GM18508 (cell line): Measurements from ENCODE around the gene CHRND.

Source experiments
- ATAC-seq: cut with Tn5 transposase; IDR thresholded peaks from one replicate; pipeline ENCODE4 v1.9.1; 2021; ENCODE audit warnings: moderate number of reproducible peaks; ENCODE audit not compliant: insufficient read depth, unreplicated experiment

CHRND gene

GRCh38 chr2:232525791-232526371, at the start of gene CHRND:
Gene CHRND, plus strand, starts transcription at chr2:232526160. Its CDS starts 56 bp downstream, at chr2:232526216.
- ATAC-seq, result no peak

- ATAC-seq, result no peak
These were observed 49.2 kb upstream of the CHRND start for GRCh38 chr2:232476791-232477190.

- no peak for ATAC-seq
These were observed 48.0 kb upstream of the CHRND start for GRCh38 chr2:232477751-232478510.

GRCh38 chr2:232478571-232479340, 47.2 kb upstream of the CHRND start:
- no peak for ATAC-seq

GRCh38 chr2:232479341-232480200, 46.4 kb upstream of the CHRND start:
- ATAC-seq, result no peak

- no peak for ATAC-seq
These were observed 45.5 kb upstream of the CHRND start for GRCh38 chr2:232480201-232481190.

GRCh38 chr2:232481322-232482140, 44.4 kb upstream of the CHRND start:
- ATAC-seq, result no peak

- ATAC-seq, result no peak
These were observed 43.4 kb upstream of the CHRND start for GRCh38 chr2:232482301-232483238.

- ATAC-seq, result no peak
These were observed 42.5 kb upstream of the CHRND start for GRCh38 chr2:232483311-232483922.

- no peak for ATAC-seq
These were observed 41.9 kb upstream of the CHRND start for GRCh38 chr2:232483923-232484627.

- no peak for ATAC-seq
These were observed 41.2 kb upstream of the CHRND start for GRCh38 chr2:232484628-232485347.

GRCh38 chr2:232485348-232485756, 40.6 kb upstream of the CHRND start:
- ATAC-seq, result no peak

GRCh38 chr2:232485757-232486557, 40.0 kb upstream of the CHRND start:
- ATAC-seq, result no peak

GRCh38 chr2:232486558-232487384, 39.2 kb upstream of the CHRND start:
- no peak for ATAC-seq
